Hepatocyte (in vitro differentiated cells): ENCODE results near the gene STK38.

Experiments used
- CTCF ChIP-seq: fragments of 200-600 bp; sonication (generic); IDR thresholded peaks from 2 replicates; pipeline ENCODE4 v1.5.1; 2016; ENCODE audit warnings: antibody characterized with exemption, mild to moderate bottlenecking; ENCODE audit not compliant: poor library complexity
- EZH2 ChIP-seq: fragments of 200-600 bp; sonication (generic); IDR thresholded peaks from 2 replicates; pipeline ENCODE4 v1.6.1; 2016; ENCODE audit warnings: antibody characterized with exemption, mild to moderate bottlenecking, borderline replicate concordance
- EZH2phosphoT487 ChIP-seq: fragments of 200-600 bp; sonication (generic); IDR thresholded peaks from one replicate; pipeline ENCODE4 v1.6.1; 2018; ENCODE audit warnings: antibody characterized with exemption, mild to moderate bottlenecking, low read depth, moderate library complexity; ENCODE audit not compliant: unreplicated experiment, severe bottlenecking

DNA sequence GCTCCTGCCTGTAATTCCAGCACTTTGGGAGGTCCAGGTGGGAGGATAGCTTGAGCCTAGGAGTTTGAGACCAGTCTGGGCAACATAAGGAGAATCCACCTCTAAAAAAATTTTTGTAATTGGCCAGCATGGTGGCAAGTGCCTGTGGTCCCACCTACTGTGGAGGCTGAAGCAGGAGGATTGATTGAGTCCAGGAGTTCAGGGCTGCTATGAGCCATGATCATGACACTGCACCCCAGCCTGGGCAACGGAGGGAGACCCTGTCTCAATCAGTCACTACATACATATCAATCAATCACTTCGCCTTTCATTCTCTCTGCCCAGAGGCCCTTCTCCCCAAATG is 1.1 kb upstream of the STK38 start:
- TF ChIP-seq CTCF = no peak
- TF ChIP-seq EZH2 = no peak
- TF ChIP-seq EZH2phosphoT487 = no peak
